ENCODE results near the gene CEP295NL.

DNA sequence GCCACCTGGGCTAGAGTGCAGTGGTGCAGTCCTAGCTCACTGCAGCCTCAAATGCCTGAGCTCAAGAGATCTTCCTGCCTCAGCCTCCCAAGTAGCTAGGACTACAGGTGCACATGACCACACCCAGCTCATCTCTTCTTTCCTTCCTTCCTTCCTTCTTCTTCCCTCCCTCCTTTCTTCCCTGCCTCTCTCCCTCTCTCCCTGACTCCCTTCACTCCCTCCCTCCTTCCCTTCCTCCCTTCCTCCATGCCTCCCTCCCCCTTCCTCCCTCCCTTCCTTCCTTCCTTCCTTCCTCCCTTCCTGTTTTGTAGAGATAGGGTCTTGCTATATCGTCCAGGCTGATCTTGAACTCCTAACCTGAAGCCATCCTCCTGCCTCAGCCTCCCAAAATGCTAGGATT is 38.9 kb downstream of the CEP295NL start:
- TF ChIP-seq CTCF (IDR thresholded peaks at IDR 0.05) (no peak), POLR2A (IDR thresholded peaks at IDR 0.05) (no peak)

Data from Peyer's patch (tissue), 4 donors.